ENCODE data around the gene MATN4.

MATN4 gene

GRCh38 chr20:45307076-45307640 lies 941 bp downstream of the MATN4 start:
- Histone ChIP-seq H3F3A (ENCODE audit: insufficient read depth, low read length) (no peaks in the 10 kb centered on the region), H3K27me3 (replicated peaks; ENCODE audit: insufficient read depth, low read length) (peaks cover 4% of the 10 kb centered on the region; the same call in 1 of the 2 replicates), H3K9me3 (replicated peaks; ENCODE audit: insufficient read depth, low read length) (no peaks in the 10 kb centered on the region), H3K9me2 (replicated peaks; ENCODE audit: insufficient read depth, low read length) (no peaks in the 10 kb centered on the region), H4K20me1 (ENCODE audit: insufficient read depth, low read length) (no peaks in the 10 kb centered on the region), H3K4me1 (ENCODE audit: low read length) (no peaks in the 10 kb centered on the region), H2AFZ (ENCODE audit: low read length) (no peak overlapping the region), H3K9ac (ENCODE audit: low read length) (no peak overlapping the region), H3K4me3 (ENCODE audit: low read length) (no peak overlapping the region), H3K79me2 (ENCODE audit: low read length) (no peaks in the 10 kb centered on the region), H3K36me3 (replicated peaks; ENCODE audit: insufficient read depth, low read length) (no peaks in the 10 kb centered on the region), H3K27ac (ENCODE audit: low read length) (no peak overlapping the region), H3K4me2 (ENCODE audit: low read depth, low read length) (no peak overlapping the region)
- TF ChIP-seq EZH2phosphoT487 (IDR thresholded peaks at IDR 0.05; ENCODE audit: low read length) (no peak), CTCF (IDR thresholded peaks at IDR 0.05; ENCODE audit: low read length) (no peak), EZH2 (optimal IDR thresholded peaks at IDR 0.05; ENCODE audit: low read depth, low read length) (no peak)
- DNase-seq = no peak

GRCh38 chr20:45306431-45306982 lies 1.6 kb downstream of the MATN4 start, which contains the start of gene RBPJL:
RBPJL (plus strand) TSS chr20:45306840; CDS start chr20:45306923, 83 bp downstream.
- no peaks in the 10 kb centered on the region for H3F3A ChIP-seq (ENCODE audit: insufficient read depth, low read length)
- no peaks in the 10 kb centered on the region for H3K9me2 ChIP-seq (replicated peaks; ENCODE audit: insufficient read depth, low read length)
- H3K4me3 ChIP-seq (ENCODE audit: low read length) = no peak within 1 kb of the TSS
- no peaks in the 10 kb centered on the region for H3K9me3 ChIP-seq (replicated peaks; ENCODE audit: insufficient read depth, low read length)
- H3K36me3 ChIP-seq (replicated peaks; ENCODE audit: insufficient read depth, low read length) = no peaks in the 10 kb centered on the region
- peaks cover 4% of the 10 kb centered on the region; the same call in 1 of the 2 replicates for H3K27me3 ChIP-seq (replicated peaks; ENCODE audit: insufficient read depth, low read length)
- H3K79me2 ChIP-seq (ENCODE audit: low read length) = no peaks in the 10 kb centered on the region
- TF ChIP-seq EZH2 (optimal IDR thresholded peaks at IDR 0.05; ENCODE audit: low read depth, low read length) = no peak
- peak; percentile 71 for TF ChIP-seq CTCF (IDR thresholded peaks at IDR 0.05; ENCODE audit: low read length)
- H2AFZ ChIP-seq (ENCODE audit: low read length) = no peak within 1 kb of the TSS
- no peaks in the 10 kb centered on the region for H4K20me1 ChIP-seq (ENCODE audit: insufficient read depth, low read length)
- no peak for DNase-seq
- no peak within 1 kb of the TSS for H3K9ac ChIP-seq (ENCODE audit: low read length)
- no peak within 1 kb of the TSS for H3K4me2 ChIP-seq (ENCODE audit: low read depth, low read length)
- no peak within 1 kb of the TSS for H3K27ac ChIP-seq (ENCODE audit: low read length)
- no peaks in the 10 kb centered on the region for H3K4me1 ChIP-seq (ENCODE audit: low read length)

GRCh38 chr20:45305262-45305661 lies 2.8 kb downstream of the MATN4 start:
- no peak overlapping the region for H3K9ac ChIP-seq (ENCODE audit: low read length)
- DNase-seq = no peak
- H3K4me1 ChIP-seq (ENCODE audit: low read length) = no peaks in the 10 kb centered on the region
- H3K36me3 ChIP-seq (replicated peaks; ENCODE audit: insufficient read depth, low read length) = no peaks in the 10 kb centered on the region
- no peaks in the 10 kb centered on the region for H3K9me3 ChIP-seq (replicated peaks; ENCODE audit: insufficient read depth, low read length)
- H4K20me1 ChIP-seq (ENCODE audit: insufficient read depth, low read length) = no peaks in the 10 kb centered on the region
- TF ChIP-seq CTCF (IDR thresholded peaks at IDR 0.05; ENCODE audit: low read length) (no peak), EZH2 (optimal IDR thresholded peaks at IDR 0.05; ENCODE audit: low read depth, low read length) (no peak), EZH2phosphoT487 (IDR thresholded peaks at IDR 0.05; ENCODE audit: low read length) (no peak)
- no peaks in the 10 kb centered on the region for H3K9me2 ChIP-seq (replicated peaks; ENCODE audit: insufficient read depth, low read length)
- peaks cover 4% of the 10 kb centered on the region; the same call in 1 of the 2 replicates for H3K27me3 ChIP-seq (replicated peaks; ENCODE audit: insufficient read depth, low read length)
- no peak overlapping the region for H3K27ac ChIP-seq (ENCODE audit: low read length)
- no peak overlapping the region for H2AFZ ChIP-seq (ENCODE audit: low read length)
- no peaks in the 10 kb centered on the region for H3F3A ChIP-seq (ENCODE audit: insufficient read depth, low read length)
- no peaks in the 10 kb centered on the region for H3K79me2 ChIP-seq (ENCODE audit: low read length)
- H3K4me3 ChIP-seq (ENCODE audit: low read length) = no peak overlapping the region
- H3K4me2 ChIP-seq (ENCODE audit: low read depth, low read length) = no peak overlapping the region

Data from MM.1S (cell line).